ENCODE data around the gene ADAM17. TPM values are rescaled to one million over a fixed set of nuclear protein-coding genes. Genes with fewer than 3 reads are reported as not detected.

The ADAM17 gene
- total RNA-seq, 1 donor from 2014 or later: 30.0 TPM

GRCh38 chr2:9573840-9574239, 18.2 kb upstream of the ADAM17 start:
- DNase-seq (ENCODE audit: low spot score): no peak
- Mint-ChIP-seq H3K9me3 (ENCODE audit: low read depth) (no peaks in the 10 kb centered on the region), H3K27me3 (ENCODE audit: low read depth) (no peaks in the 10 kb centered on the region), H3K36me3 (ENCODE audit: low read depth) (no peaks in the 10 kb centered on the region), H3K27ac (ENCODE audit: unreplicated experiment) (peak overlapping the region; percentile 46), H3K4me1 (ENCODE audit: low read depth) (peaks cover 21% of the 10 kb centered on the region), H3K4me3 (ENCODE audit: unreplicated experiment) (no peak overlapping the region)
- peak; percentile 41 for TF ChIP-seq CTCF (IDR thresholded peaks at IDR 0.05)

- Mint-ChIP-seq H3K9me3 (ENCODE audit: low read depth) (no peaks in the 10 kb centered on the region), H3K4me3 (ENCODE audit: unreplicated experiment) (no peak overlapping the region)
Measured at GRCh38 chr2:9573013-9573720, 17.5 kb upstream of the ADAM17 start.

GRCh38 chr2:9570182-9571060, 14.8 kb upstream of the ADAM17 start:
- Mint-ChIP-seq H3K4me3 (ENCODE audit: unreplicated experiment) (no peak overlapping the region), H3K36me3 (ENCODE audit: low read depth) (no peaks in the 10 kb centered on the region), H3K27me3 (ENCODE audit: low read depth) (no peaks in the 10 kb centered on the region), H3K27ac (ENCODE audit: unreplicated experiment) (no peak overlapping the region), H3K4me1 (ENCODE audit: low read depth) (peaks cover 23% of the 10 kb centered on the region), H3K9me3 (ENCODE audit: low read depth) (no peaks in the 10 kb centered on the region)
- peak; percentile 54 for TF ChIP-seq CTCF (IDR thresholded peaks at IDR 0.05)
- no peak for DNase-seq (ENCODE audit: low spot score)

More at GRCh38 chr2:9573013-9573720, 17.5 kb upstream of the ADAM17 start:
- Mint-ChIP-seq H3K27ac (ENCODE audit: unreplicated experiment) (no peak overlapping the region), H3K27me3 (ENCODE audit: low read depth) (no peaks in the 10 kb centered on the region), H3K36me3 (ENCODE audit: low read depth) (no peaks in the 10 kb centered on the region), H3K4me1 (ENCODE audit: low read depth) (peaks cover 21% of the 10 kb centered on the region)
- DNase-seq (ENCODE audit: low spot score): no peak
- TF ChIP-seq CTCF (IDR thresholded peaks at IDR 0.05): no peak

- Mint-ChIP-seq H3K36me3 (ENCODE audit: low read depth) (no peaks in the 10 kb centered on the region), H3K9me3 (ENCODE audit: low read depth) (no peaks in the 10 kb centered on the region), H3K4me3 (ENCODE audit: unreplicated experiment) (peak overlapping the region; percentile 39), H3K4me1 (ENCODE audit: low read depth) (peaks cover 11% of the 10 kb centered on the region), H3K27ac (ENCODE audit: unreplicated experiment) (peak overlapping the region; percentile 93), H3K27me3 (ENCODE audit: low read depth) (no peaks in the 10 kb centered on the region)
- TF ChIP-seq CTCF (IDR thresholded peaks at IDR 0.05): no peak
- DNase-seq (ENCODE audit: low spot score): no peak
Measured at GRCh38 chr2:9565436-9566153, 10.0 kb upstream of the ADAM17 start.

- peaks cover 38% of the 10 kb centered on the region for H3K4me1 Mint-ChIP-seq (ENCODE audit: low read depth)
- no peak for DNase-seq (ENCODE audit: low spot score)
Measured at GRCh38 chr2:9560628-9561027, 5.0 kb upstream of the ADAM17 start.

More at GRCh38 chr2:9560628-9561027, 5.0 kb upstream of the ADAM17 start:
- H3K36me3 Mint-ChIP-seq (ENCODE audit: low read depth): no peaks in the 10 kb centered on the region
- no peaks in the 10 kb centered on the region for H3K9me3 Mint-ChIP-seq (ENCODE audit: low read depth)
- peak overlapping the region; percentile 51 for H3K27ac Mint-ChIP-seq (ENCODE audit: unreplicated experiment)
- no peaks in the 10 kb centered on the region for H3K27me3 Mint-ChIP-seq (ENCODE audit: low read depth)
- H3K4me3 Mint-ChIP-seq (ENCODE audit: unreplicated experiment): no peak overlapping the region
- TF ChIP-seq CTCF (IDR thresholded peaks at IDR 0.05): no peak

All from chondrocyte (in vitro differentiated cells).